ENCODE measurements around the gene LMOD1.
"Not testable (repeated sequence)": the region's sequence is repeated elsewhere in the genome, so short reads cannot be mapped to it uniquely, and the experiment has no call there.

Gene LMOD1

DNA sequence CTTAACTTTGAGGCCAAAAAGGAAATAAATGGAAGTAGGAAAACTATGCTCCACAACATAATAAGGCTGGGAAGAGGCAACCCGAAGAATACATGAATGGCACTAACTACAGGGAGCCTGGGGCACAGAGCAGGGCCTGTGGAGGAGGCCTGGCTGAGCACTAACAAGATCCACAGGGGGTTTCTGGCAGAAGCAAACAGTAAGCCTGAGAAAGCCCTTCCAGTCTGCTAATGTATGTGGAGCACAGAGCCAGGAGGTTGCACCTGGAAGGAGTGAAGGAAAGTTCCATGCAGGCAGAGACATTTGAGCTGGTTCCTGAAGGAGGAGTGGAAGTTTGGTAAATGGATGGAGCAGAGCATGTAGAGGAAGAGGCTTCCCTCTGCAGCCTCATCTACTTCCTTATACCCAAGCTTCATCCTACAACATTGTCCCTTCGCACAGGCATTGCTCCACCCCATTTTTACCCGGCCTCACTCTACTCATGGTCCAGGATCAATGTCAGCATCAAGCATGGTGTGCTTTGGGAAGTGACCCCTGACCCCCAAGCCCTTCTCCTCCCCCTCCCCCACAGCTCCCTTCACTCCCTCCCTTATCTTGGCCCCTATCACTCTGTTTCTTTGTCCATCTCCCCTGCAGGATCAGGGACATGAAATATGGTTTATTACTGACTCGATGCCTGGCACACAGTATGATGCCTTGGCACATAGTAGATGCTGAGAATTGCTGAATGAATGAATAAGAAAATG, 34.3 kb downstream of the LMOD1 start:
- no peak overlapping the region for H3K27ac ChIP-seq
- TF ChIP-seq, protein P1, sequence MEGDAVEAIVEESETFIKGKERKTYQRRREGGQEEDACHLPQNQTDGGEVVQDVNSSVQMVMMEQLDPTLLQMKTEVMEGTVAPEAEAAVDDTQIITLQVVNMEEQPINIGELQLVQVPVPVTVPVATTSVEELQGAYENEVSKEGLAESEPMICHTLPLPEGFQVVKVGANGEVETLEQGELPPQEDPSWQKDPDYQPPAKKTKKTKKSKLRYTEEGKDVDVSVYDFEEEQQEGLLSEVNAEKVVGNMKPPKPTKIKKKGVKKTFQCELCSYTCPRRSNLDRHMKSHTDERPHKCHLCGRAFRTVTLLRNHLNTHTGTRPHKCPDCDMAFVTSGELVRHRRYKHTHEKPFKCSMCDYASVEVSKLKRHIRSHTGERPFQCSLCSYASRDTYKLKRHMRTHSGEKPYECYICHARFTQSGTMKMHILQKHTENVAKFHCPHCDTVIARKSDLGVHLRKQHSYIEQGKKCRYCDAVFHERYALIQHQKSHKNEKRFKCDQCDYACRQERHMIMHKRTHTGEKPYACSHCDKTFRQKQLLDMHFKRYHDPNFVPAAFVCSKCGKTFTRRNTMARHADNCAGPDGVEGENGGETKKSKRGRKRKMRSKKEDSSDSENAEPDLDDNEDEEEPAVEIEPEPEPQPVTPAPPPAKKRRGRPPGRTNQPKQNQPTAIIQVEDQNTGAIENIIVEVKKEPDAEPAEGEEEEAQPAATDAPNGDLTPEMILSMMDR (conservative IDR thresholded peaks at IDR 0.05), result no peak

DNA sequence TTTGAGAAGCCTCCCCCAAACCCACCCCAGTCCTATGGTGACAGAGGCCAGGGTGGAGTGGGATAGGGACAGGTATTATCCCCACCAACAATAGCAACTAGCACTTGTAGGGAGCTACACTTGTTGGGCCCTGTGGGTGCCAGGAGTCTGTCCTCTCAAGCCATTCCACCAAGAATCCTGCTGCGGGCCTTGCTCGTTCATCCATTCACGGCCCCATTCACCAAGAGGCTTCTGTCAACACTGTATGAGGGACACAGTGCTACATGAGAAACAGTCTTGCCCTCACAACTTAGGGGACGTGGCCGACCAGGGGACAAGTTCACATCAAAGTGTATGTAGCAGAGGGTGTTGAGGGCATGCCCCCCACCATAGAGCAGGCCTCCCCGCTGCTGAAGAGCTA, 38.7 kb downstream of the LMOD1 start:
- TF ChIP-seq, protein P1 (conservative IDR thresholded peaks at IDR 0.05), result no peak
- H3K27ac ChIP-seq, result no peak overlapping the region

DNA sequence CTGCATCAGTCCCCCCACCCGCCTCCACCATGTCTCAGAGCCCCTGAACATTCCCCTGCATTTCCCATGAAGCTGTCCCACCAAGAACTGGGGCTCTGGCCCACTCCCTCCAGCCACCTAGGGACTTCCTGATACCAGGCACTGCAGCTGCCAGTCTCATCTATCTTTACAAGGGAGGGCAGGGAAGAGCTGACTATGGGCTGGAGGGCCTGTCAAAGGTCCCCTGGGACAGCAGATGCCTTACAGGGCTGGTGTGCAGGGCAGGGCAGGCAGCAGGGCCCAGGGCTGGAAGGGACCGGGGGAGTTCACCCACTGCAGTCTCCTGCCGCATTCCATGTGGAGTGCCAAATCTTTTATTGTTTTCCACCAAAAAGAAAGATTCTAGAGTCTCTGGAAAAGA, 40.0 kb downstream of the LMOD1 start:
- no peak overlapping the region for H3K27ac ChIP-seq
- TF ChIP-seq, protein P1 (conservative IDR thresholded peaks at IDR 0.05), result no peak

DNA sequence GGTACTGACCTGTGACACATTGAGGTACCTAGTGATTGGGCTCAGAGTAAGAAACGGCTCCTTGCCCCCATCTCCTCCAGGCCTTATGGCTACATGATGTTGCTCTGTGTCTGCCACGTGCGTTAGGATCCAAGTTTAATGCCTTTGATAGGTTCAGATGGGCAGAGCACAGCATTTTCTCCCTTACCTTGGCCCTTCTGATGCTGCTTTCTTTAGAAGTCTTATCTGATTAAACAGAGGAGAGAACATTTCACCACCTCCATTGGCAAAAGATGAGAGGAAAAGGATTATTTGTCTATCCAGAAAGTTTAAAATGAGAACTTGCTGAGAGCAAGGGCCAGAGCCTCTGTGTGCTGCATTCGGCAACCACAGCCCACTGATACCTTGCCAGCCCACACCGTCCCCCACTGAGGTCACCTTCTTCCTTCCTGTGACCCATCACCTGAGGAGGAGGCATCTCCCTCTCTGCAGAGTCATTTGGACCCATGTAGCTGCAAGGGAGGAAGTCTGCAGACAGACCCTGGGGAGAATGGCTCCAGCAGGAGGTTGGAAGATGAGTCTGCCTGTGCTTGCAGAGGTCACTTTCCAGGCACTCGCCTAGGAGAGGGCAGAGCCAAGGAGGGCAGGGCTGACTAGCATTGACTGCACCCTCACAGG, 41.0 kb downstream of the LMOD1 start:
- H3K27ac ChIP-seq, result no peak overlapping the region
- TF ChIP-seq, protein P1 (conservative IDR thresholded peaks at IDR 0.05), result no peak

DNA sequence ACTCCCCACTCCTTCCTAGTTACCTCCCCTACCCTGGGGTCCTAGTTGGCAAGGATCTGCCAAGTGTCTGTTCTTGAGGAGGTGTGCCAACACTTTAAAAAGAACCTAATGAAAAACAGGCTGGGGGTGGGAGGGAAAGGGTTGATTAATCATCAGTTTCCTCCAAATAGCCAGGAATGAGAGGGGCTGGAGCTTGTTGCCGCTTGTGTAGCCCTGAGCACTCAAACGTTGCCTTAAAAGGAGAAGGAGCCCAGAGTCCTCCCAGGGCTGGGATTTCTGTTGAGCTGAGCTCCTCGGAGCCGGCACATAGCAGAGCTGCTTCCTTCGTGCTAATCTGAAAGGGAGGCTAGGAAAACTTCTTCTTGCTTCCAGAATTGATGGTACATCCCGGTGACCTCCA, 41.8 kb downstream of the LMOD1 start:
- H3K27ac ChIP-seq, result no peak overlapping the region
- TF ChIP-seq, protein P1 (conservative IDR thresholded peaks at IDR 0.05), result no peak

DNA sequence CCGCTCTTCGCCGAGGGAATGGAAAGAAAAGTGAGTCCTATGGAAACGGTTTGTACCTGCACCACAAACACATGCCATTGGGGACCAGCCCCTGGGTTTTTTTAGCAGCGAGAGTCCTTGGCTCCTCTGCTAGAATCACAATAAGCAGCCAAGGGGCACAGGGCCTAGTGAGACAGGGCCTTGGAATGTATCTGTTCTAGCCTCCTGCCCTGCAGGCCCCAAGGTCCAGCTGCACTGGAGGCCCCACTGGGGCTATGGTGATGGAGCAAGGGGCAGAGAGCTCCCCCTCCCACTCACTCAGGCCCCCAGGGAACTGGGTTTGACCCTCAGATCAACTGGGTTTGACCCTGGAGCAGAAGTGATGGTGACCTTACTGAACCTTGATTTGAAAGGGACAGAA, 43.2 kb downstream of the LMOD1 start:
- H3K27ac ChIP-seq, result no peak overlapping the region
- TF ChIP-seq, protein P1 (conservative IDR thresholded peaks at IDR 0.05), result no peak

DNA sequence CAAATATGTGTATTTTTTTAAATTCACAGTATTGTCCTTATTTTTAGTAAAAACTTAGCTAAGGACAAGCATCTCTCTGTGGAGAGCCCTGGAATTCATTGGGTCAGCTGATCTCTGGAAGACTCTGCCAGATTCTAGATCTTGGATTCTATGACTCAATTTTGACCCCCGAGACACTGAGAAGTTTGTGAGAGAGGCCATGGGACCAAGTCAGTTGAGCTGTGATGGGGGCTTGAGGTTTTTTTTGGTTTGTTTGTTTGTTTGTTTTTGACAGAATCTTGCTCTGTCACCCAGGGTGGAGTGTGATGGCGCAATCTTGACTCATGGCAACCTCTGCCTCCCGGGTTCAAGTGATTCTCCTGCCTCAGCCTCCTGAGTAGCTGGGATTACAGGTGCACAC, 44.1 kb downstream of the LMOD1 start:
- TF ChIP-seq, protein P1 (conservative IDR thresholded peaks at IDR 0.05), result no peak

DNA sequence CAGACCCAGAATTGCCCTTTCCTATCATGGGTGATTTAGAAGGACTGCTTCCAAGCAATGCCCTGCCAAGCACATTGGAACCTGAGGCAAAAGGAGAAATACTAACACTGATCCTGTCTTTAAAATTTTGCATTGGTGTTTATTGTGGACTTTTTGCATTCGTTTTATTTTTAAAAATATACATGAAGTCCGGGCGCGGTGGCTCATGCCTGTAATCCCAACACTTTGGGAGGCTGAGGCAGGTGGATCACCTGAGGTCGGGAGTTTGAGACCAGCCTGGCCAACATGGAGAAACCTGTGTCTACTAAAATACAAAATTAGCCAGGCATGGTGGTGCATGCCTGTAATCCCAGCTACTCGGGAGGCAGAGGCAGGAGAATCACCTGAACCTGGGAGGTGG, 45.3 kb downstream of the LMOD1 start:
- not testable (repeated sequence) for H3K27ac ChIP-seq

More for the DNA sequence above, 44.1 kb downstream of the LMOD1 start:
- no peak overlapping the region for H3K27ac ChIP-seq

All from VCaP (cell line).